ENCODE data around the gene PANK4. TPM values are rescaled to one million over a fixed set of nuclear protein-coding genes. Genes with fewer than 3 reads are reported as not detected.

PANK4 gene
- total RNA-seq, 1 experiment from 2014 or later, result 32.2 TPM

- Histone ChIP-seq H3K18ac (ENCODE audit: insufficient read length, low read depth, low read length) (no peak overlapping the region), H2BK20ac (ENCODE audit: low read depth, low read length, poor library complexity, severe bottlenecking) (no peak overlapping the region), H2AK5ac (ENCODE audit: insufficient read length, low read length) (no peak overlapping the region), H4K8ac (replicated peaks; ENCODE audit: insufficient read length, low read depth, low read length) (no peak overlapping the region), H3K23ac (ENCODE audit: insufficient read length, low read depth, low read length) (no peak overlapping the region), H2BK15ac (ENCODE audit: low read depth, low read length) (no peak overlapping the region), H3K4me1 (ENCODE audit: insufficient read depth, low read length) (peaks cover 2% of the 10 kb centered on the region; the same call in 1 of the 2 replicates), H3K79me2 (ENCODE audit: insufficient read depth, low read length) (peaks cover 21% of the 10 kb centered on the region; the same call in 1 of the 2 replicates), H3K79me1 (ENCODE audit: insufficient read depth, low read depth, low read length, poor library complexity, severe bottlenecking) (peaks cover 16% of the 10 kb centered on the region), H3K9ac (ENCODE audit: extremely low read depth, insufficient read length, low read length) (no peak overlapping the region), H4K5ac (ENCODE audit: insufficient read length, low read depth, low read length) (no peak overlapping the region), H3K56ac (ENCODE audit: insufficient read length, low read depth, low read length) (no peak overlapping the region), H3K4me2 (ENCODE audit: insufficient read depth, insufficient read length, low read length) (no peak overlapping the region), H4K91ac (ENCODE audit: insufficient read length, low read depth, low read length) (no peak overlapping the region), H3K14ac (ENCODE audit: insufficient read depth, low read length) (no peak overlapping the region), H3K9me3 (ENCODE audit: control insufficient read depth, low read depth, low read length) (no peaks in the 10 kb centered on the region), H2BK120ac (ENCODE audit: low read depth, low read length, poor library complexity, severe bottlenecking) (no peak overlapping the region), H3T11ph (ENCODE audit: low read length) (no peak overlapping the region), H2AFZ (ENCODE audit: low read length) (no peak overlapping the region), H3K4ac (ENCODE audit: low read depth, low read length) (no peak overlapping the region), H3K23me2 (ENCODE audit: insufficient read length, low read depth, low read length, poor library complexity, severe bottlenecking) (peaks cover 11% of the 10 kb centered on the region), H4K20me1 (ENCODE audit: control insufficient read depth, insufficient read depth, insufficient read length) (no peaks in the 10 kb centered on the region), H3K27me3 (ENCODE audit: insufficient read depth, low read length) (peaks cover 37% of the 10 kb centered on the region; the same call in 1 of the 2 replicates), H2BK5ac (ENCODE audit: insufficient read length, low read length) (no peak overlapping the region), H3K27ac (ENCODE audit: insufficient read length, low read depth, low read length) (no peak overlapping the region), H2BK12ac (ENCODE audit: insufficient read length, low read depth, low read length) (no peak overlapping the region)
- no peak overlapping the region for H3K27ac Mint-ChIP-seq
- no peaks in the 10 kb centered on the region; a peak in 2 of 5 replicates for H3K9me3 Mint-ChIP-seq
- H3K36me3 Mint-ChIP-seq (ENCODE audit: insufficient read depth in 1 of 3, low read depth in 3 of 3), result peaks cover 2 to 4% (median 3%) of the 10 kb centered on the region in 3 experiments; a peak in 3 of 7 replicates
- peaks cover 25 to 29% of the 10 kb centered on the region in 2 experiments for H3K4me1 Mint-ChIP-seq
- H3K27me3 Mint-ChIP-seq (ENCODE audit: low read depth), result peaks cover 60% of the 10 kb centered on the region
- TF ChIP-seq CTCF (conservative IDR thresholded peaks at IDR 0.05), result no peak
- no peak overlapping the region for H3K4me3 Mint-ChIP-seq
- WGBS (ENCODE audit: extremely low coverage, insufficient read length, low lambda C conversion rate), result no CpG with 5 or more reads among the region's 12 CpGs
- no peak for DNase-seq
These were observed 1.6 kb upstream of the PANK4 start for GRCh38 chr1:2528016-2528415.
